PFSK-1 (cell line): Measurements from ENCODE around the gene TARDBP.

Experiments
- FOXP2 ChIP-seq: optimal IDR thresholded peaks from 2 replicates; pipeline ENCODE3; 2011; ENCODE audit warnings: borderline replicate concordance, control low read depth, inconsistent platforms; ENCODE audit not compliant: insufficient read depth; ENCODE audit errors: extremely low read length, extremely low read depth
- POLR2AphosphoS5 ChIP-seq: IDR thresholded peaks from 2 replicates; pipeline ENCODE4 v1.6.1; 2012; ENCODE audit warnings: low read depth, mild to moderate bottlenecking, control low read depth, low read length, moderate library complexity
- REST ChIP-seq, 2 experiments: IDR thresholded peaks; 2 replicates each; pipeline versions ENCODE4 v1.6.1 to v1.8.0; 2011 to 2012; ENCODE audit warnings: low read depth in 2 of 2, low read length in 2 of 2, control low read depth in 1 of 2, inconsistent platforms in 1 of 2, mild to moderate bottlenecking in 1 of 2, moderate library complexity in 1 of 2; ENCODE audit not compliant: insufficient read depth in 1 of 2
- SIN3A ChIP-seq: IDR thresholded peaks from 2 replicates; pipeline ENCODE4 v1.6.1; 2012; ENCODE audit warnings: mild to moderate bottlenecking, low read length, moderate library complexity, borderline replicate concordance; ENCODE audit not compliant: insufficient read depth
- TAF1 ChIP-seq: IDR thresholded peaks from 2 replicates; pipeline ENCODE4 v1.6.1; 2012; ENCODE audit warnings: low read length, control low read depth, borderline replicate concordance; ENCODE audit not compliant: insufficient read depth

The TARDBP gene

DNA sequence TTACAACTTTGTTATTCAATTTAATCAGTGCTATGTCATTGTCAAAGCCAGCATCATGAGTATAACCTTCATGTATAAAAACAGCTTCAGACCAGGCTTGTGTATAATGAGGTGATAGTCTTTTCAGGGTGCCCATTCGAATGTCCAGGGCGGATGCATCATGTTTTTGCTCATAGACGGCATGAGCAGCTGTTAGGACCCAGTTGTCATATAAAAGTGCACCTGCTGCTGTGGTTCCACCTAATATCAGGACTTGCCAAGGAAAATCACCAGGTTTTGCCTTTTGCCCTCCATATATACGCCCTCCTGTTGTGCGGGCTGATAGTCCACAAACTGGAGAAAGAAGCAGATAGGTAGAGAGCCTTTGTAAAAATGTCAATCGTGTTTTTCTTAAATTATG is 14.9 kb downstream of the TARDBP start:
- TF ChIP-seq FOXP2 (no peak), SIN3A (no peak), TAF1 (no peak), REST (IDR thresholded peaks at IDR 0.05; ENCODE audit: insufficient read depth in 1 of 2, low read depth in 2 of 2, low read length in 2 of 2) (no peak), POLR2AphosphoS5 (no peak)

DNA sequence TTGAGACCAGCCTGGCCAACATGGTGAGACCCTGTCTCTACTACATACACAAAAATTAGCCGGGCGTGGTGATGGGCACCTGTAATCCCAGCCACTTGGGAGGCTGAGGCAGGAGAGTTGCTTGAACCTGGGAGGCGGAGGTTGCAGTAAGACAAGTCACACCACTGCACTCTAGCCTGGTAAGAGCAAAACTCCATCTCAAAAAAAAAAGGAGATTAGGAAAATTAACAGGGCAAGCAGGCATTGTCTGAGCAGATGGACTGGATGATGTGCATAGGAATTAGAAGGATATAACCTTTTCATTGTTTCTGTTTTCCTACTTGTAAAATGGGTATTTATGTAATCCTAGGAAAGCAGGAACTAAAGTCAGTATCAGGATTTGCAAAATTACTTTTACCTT is 15.6 kb downstream of the TARDBP start:
- TF ChIP-seq SIN3A (no peak), POLR2AphosphoS5 (no peak), REST (IDR thresholded peaks at IDR 0.05; ENCODE audit: insufficient read depth in 1 of 2, low read depth in 2 of 2, low read length in 2 of 2) (no peak), TAF1 (no peak), FOXP2 (no peak)

DNA sequence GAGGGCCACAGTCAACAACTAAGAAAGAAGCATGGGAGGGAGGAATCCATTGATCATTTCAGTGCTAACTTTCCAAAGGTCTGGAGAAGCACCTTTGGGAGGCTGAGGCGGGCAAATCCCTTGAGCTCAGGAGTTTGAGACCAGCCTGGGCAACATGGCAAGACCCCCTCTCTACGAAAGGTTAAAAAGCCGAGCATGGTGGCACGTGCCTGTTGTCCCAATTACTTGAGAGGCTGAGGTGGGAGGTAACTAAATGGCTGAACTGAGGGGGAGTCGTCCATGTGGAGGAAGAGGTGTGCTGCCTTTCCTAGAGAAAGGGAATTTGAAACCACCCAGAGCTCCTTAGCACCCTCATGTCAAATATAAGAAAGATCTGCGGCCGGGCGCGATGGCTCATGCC is 18.4 kb downstream of the TARDBP start:
- no peak for TF ChIP-seq POLR2AphosphoS5

GRCh38 chr1:11031624-11032262 is 19.3 kb downstream of the TARDBP start:
- TF ChIP-seq REST (IDR thresholded peaks at IDR 0.05; ENCODE audit: insufficient read depth in 1 of 2, low read depth in 2 of 2, low read length in 2 of 2) (no peak), TAF1 (no peak), POLR2AphosphoS5 (no peak), SIN3A (no peak)

- no peak for TF ChIP-seq SIN3A
- TF ChIP-seq FOXP2, result no peak
- no peak for TF ChIP-seq TAF1
- TF ChIP-seq REST (IDR thresholded peaks at IDR 0.05; ENCODE audit: insufficient read depth in 1 of 2, low read depth in 2 of 2, low read length in 2 of 2), result no peak
- no peak for TF ChIP-seq POLR2AphosphoS5
Measured at GRCh38 chr1:11037740-11038182, 25.3 kb downstream of the TARDBP start.
